ENCODE measurements around the gene TMEM40.
"Not testable (repeated sequence)": the region's sequence is repeated elsewhere in the genome, so short reads cannot be mapped to it uniquely, and the experiment has no call there.

TMEM40 gene

DNA sequence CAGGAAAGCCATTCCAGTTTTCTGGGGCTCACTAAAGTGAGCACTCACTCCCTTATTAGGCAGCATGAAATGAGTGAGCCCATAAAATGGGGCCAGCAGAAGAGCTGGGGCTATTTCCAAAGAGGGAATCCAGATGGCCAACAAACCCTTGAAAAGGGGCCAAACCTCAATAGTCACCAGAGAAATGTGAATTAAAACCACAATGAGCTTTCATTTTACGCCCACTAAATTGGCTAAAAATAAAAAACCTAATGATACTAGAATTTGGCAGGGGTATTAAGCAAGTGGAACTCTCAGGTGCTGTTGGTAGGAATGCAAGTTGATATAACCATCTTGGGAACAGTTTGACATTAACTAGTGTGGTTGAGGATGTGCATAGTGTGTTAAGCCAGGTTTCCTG lies 53.1 kb downstream of the TMEM40 start:
- H3K4me1 ChIP-seq (ENCODE audit: control insufficient read depth, insufficient read depth, low read length) = no peaks in the 10 kb centered on the region
- no peaks in the 10 kb centered on the region for H3K36me3 ChIP-seq (ENCODE audit: control insufficient read depth, insufficient read depth, low read length)
- no peak overlapping the region for H3K4me3 ChIP-seq (ENCODE audit: low read depth, low read length)
- no peaks in the 10 kb centered on the region for H3K27me3 ChIP-seq (ENCODE audit: control insufficient read depth, insufficient read depth, low read length)
- no peaks in the 10 kb centered on the region for H3K9me3 ChIP-seq (ENCODE audit: control insufficient read depth, insufficient read depth, low read length)
- H3K9ac ChIP-seq (ENCODE audit: low read depth, low read length) = no peak overlapping the region

DNA sequence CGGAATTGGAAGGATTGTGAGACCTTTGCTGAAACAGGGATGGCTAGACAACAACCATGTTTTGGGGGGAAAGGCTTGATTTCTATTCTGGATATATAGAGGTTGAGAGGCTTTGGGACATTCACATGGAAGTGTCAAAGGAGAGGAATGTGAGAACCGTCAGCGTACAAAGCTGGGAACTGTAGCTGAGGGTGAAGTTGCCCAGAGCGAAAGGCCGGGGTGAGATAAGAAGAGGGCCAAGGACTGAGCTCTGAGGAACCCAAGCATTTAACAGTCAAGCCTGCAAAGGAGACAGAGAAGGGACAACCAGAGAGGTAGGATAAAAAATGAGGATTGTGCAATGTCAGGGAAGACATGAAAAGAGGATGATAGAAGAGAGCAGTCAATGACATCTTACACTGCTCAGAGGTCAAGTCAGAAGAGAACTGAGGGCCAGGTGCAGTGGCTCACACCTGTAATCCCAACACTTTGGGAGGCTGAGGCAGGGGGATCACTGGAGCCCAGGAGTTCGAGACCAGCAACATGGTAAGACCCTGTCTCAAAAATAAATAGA lies 53.6 kb downstream of the TMEM40 start:
- Histone ChIP-seq H3K4me3 (ENCODE audit: low read depth, low read length) (no peak overlapping the region), H3K36me3 (ENCODE audit: control insufficient read depth, insufficient read depth, low read length) (no peaks in the 10 kb centered on the region), H3K27me3 (ENCODE audit: control insufficient read depth, insufficient read depth, low read length) (no peaks in the 10 kb centered on the region), H3K9ac (ENCODE audit: low read depth, low read length) (no peak overlapping the region), H3K4me1 (ENCODE audit: control insufficient read depth, insufficient read depth, low read length) (no peaks in the 10 kb centered on the region), H3K9me3 (ENCODE audit: control insufficient read depth, insufficient read depth, low read length) (no peaks in the 10 kb centered on the region)

DNA sequence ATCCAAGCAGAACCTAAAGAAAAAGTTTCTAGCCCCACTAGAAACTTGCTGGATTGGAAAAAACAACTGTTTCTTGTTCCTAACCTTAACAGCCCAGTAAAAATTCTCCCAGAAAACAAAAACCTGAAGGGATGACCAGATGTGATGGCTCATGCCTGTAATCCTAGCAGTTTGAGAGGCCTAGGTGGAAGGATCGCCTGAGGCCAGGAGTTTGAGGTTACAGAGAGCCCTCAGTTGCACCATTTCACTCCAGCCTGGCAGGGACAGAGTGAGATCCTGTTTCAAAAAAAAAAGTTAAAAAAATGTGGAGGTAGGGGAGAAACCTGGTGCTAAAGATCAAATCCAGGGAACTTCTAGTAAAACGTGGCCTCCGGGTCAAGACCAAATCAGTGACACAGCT lies 56.6 kb downstream of the TMEM40 start:
- no peaks in the 10 kb centered on the region for H3K4me1 ChIP-seq (ENCODE audit: control insufficient read depth, insufficient read depth, low read length)
- no peaks in the 10 kb centered on the region for H3K36me3 ChIP-seq (ENCODE audit: control insufficient read depth, insufficient read depth, low read length)
- H3K9ac ChIP-seq (ENCODE audit: low read depth, low read length) = no peak overlapping the region
- H3K9me3 ChIP-seq (ENCODE audit: control insufficient read depth, insufficient read depth, low read length) = no peaks in the 10 kb centered on the region
- H3K4me3 ChIP-seq (ENCODE audit: low read depth, low read length) = no peak overlapping the region
- H3K27me3 ChIP-seq (ENCODE audit: control insufficient read depth, insufficient read depth, low read length) = no peaks in the 10 kb centered on the region

DNA sequence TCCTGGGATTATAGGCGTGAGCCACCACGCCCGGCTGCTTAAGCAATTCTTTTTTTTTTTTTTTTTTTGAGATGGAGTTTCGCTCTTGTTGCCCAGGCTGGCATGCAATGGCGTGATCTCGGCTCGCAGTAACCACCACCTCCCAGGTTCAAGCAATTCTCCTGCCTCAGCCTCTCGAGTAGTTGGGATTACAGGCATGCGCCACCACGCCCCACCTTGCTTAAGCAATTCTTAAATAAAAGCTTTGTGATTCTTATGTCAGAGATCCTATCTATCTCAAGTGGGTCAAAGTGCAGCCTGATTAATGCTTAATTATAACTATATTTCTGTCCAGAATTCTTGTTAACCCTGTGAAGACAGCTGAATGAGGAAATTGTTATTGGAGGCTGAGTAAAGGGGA lies 57.5 kb downstream of the TMEM40 start:
- not testable (repeated sequence) for H3K4me3 ChIP-seq (ENCODE audit: low read depth, low read length); H3K9me3 ChIP-seq (ENCODE audit: control insufficient read depth, insufficient read depth, low read length); H3K36me3 ChIP-seq (ENCODE audit: control insufficient read depth, insufficient read depth, low read length); H3K4me1 ChIP-seq (ENCODE audit: control insufficient read depth, insufficient read depth, low read length); H3K27me3 ChIP-seq (ENCODE audit: control insufficient read depth, insufficient read depth, low read length); H3K9ac ChIP-seq (ENCODE audit: low read depth, low read length)

DNA sequence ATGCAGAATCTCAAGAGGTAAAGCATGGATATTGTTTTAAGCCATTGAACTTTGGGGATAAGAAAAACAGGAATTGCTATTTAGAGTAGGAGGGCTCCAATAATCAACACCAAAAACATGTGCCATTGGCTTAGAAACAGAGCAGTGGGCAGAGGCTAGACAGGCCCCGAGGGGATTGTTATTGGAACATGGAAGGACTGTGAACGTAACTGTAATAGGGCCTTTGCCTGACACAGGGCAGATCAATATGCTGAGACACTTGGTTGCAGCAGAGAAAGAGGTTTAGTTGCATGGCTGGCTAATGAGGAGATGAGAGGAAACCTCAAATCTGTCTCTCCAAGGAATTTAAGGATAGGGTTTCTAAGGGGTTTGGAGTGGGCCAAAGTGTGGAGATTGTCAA lies 58.3 kb downstream of the TMEM40 start:
- Histone ChIP-seq H3K9ac (ENCODE audit: low read depth, low read length) (no peak overlapping the region), H3K4me1 (ENCODE audit: control insufficient read depth, insufficient read depth, low read length) (no peaks in the 10 kb centered on the region), H3K27me3 (ENCODE audit: control insufficient read depth, insufficient read depth, low read length) (no peaks in the 10 kb centered on the region), H3K36me3 (ENCODE audit: control insufficient read depth, insufficient read depth, low read length) (no peaks in the 10 kb centered on the region), H3K4me3 (ENCODE audit: low read depth, low read length) (no peak overlapping the region), H3K9me3 (ENCODE audit: control insufficient read depth, insufficient read depth, low read length) (no peaks in the 10 kb centered on the region)

DNA sequence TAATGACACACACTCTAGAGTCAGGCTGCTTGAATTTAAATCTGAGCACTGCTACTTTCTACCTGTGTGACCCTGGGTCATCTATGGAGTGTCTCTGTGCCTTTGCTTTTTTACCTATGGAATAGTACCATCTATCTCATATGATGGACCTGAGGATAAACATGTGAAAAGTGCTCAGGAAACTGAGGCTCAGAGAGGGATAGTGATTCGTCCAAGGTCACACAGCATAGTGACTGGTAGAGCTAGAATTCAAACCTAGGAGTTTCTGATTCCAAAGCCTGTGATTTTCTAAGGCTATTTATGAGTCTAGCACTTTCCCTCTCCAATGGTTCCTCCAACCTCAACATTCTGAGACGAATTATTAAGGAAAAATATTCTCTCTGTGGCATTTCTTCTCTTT lies 63.1 kb downstream of the TMEM40 start:
- no peaks in the 10 kb centered on the region for H3K9me3 ChIP-seq (ENCODE audit: control insufficient read depth, insufficient read depth, low read length)
- no peaks in the 10 kb centered on the region for H3K4me1 ChIP-seq (ENCODE audit: control insufficient read depth, insufficient read depth, low read length)
- no peaks in the 10 kb centered on the region for H3K36me3 ChIP-seq (ENCODE audit: control insufficient read depth, insufficient read depth, low read length)
- H3K9ac ChIP-seq (ENCODE audit: low read depth, low read length) = no peak overlapping the region
- H3K27me3 ChIP-seq (ENCODE audit: control insufficient read depth, insufficient read depth, low read length) = no peaks in the 10 kb centered on the region
- no peak overlapping the region for H3K4me3 ChIP-seq (ENCODE audit: low read depth, low read length)

DNA sequence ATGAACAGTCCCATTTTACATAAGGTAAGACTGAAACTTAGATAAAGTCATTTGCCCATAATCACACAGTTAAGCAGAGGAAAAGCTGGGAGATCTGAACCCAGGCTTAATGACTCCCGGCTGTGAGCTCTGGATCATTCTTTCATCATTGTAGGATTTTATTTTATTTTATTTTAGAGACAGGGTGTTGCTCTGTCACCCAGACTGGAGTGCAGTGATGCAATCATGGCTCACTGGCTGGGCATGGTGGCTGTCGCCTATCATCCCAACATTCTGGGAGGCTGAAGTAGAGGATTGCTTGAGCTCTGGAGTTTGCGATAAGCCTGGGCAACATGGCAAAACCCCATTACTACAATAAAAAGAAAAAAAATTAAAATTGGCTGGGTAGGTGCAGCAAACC lies 63.9 kb downstream of the TMEM40 start:
- Histone ChIP-seq H3K9ac (ENCODE audit: low read depth, low read length) (no peak overlapping the region), H3K4me1 (ENCODE audit: control insufficient read depth, insufficient read depth, low read length) (no peaks in the 10 kb centered on the region), H3K4me3 (ENCODE audit: low read depth, low read length) (no peak overlapping the region), H3K36me3 (ENCODE audit: control insufficient read depth, insufficient read depth, low read length) (no peaks in the 10 kb centered on the region), H3K27me3 (ENCODE audit: control insufficient read depth, insufficient read depth, low read length) (no peaks in the 10 kb centered on the region), H3K9me3 (ENCODE audit: control insufficient read depth, insufficient read depth, low read length) (no peaks in the 10 kb centered on the region)

DNA sequence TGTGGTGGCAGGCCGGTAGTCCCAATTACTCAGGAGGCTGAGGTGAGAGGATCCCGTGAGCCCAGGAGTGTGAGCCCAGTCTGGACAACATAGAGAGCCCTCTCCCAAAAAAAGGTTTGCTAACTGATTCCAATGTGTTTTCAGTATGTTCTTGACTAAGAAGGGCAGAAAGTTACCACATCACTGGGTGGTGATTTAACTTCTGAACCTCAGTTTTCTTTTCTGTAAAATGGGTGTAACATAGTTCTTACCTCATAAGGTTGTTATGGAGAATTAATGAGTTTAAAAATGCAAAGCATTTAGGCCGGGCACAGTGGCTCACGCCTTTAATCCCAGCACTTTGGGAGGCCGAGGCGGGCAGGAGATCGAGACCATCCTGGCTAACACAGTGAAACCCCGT lies 66.6 kb downstream of the TMEM40 start:
- Histone ChIP-seq H3K36me3 (ENCODE audit: control insufficient read depth, insufficient read depth, low read length) (no peaks in the 10 kb centered on the region), H3K4me3 (ENCODE audit: low read depth, low read length) (no peak overlapping the region), H3K9ac (ENCODE audit: low read depth, low read length) (no peak overlapping the region), H3K4me1 (ENCODE audit: control insufficient read depth, insufficient read depth, low read length) (no peaks in the 10 kb centered on the region), H3K27me3 (ENCODE audit: control insufficient read depth, insufficient read depth, low read length) (no peaks in the 10 kb centered on the region), H3K9me3 (ENCODE audit: control insufficient read depth, insufficient read depth, low read length) (no peaks in the 10 kb centered on the region)

DNA sequence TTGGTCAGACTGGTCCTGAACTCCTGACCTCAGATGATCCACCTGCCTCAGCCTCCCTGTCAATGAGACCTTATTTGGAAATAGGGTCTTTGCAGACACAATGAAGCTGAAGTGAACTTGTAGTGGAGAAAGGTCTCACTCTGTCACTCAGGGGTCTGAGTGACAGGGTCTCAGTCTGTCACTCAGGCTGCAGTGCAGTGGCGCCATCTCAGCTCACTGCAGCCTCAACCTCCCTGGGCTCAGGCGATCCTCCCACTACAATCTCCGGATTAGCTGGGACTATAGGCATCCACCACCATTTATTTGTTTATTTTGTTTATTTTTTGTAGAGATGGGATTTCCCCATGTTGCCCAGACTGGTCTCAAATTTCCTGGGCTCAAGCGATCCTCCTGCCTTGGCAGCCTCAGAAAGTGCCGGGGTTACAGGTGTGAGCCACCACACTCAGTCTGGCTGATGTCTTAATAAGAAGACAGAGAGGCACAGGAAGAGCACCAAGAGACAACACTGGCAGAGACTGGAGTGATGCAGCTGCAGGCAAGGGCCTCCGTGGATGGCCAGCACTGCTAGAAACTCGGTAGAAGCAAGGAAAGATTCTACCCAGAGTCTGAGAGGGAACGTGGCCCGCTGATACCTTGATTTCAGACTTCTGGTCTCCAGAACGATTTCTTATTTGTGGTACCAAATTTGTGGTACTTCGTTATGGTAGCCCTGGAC lies 68.9 kb downstream of the TMEM40 start:
- no peaks in the 10 kb centered on the region for H3K36me3 ChIP-seq (ENCODE audit: control insufficient read depth, insufficient read depth, low read length)
- no peak overlapping the region for H3K9ac ChIP-seq (ENCODE audit: low read depth, low read length)
- H3K4me3 ChIP-seq (ENCODE audit: low read depth, low read length) = no peak overlapping the region
- no peaks in the 10 kb centered on the region for H3K4me1 ChIP-seq (ENCODE audit: control insufficient read depth, insufficient read depth, low read length)
- no peaks in the 10 kb centered on the region for H3K27me3 ChIP-seq (ENCODE audit: control insufficient read depth, insufficient read depth, low read length)
- H3K9me3 ChIP-seq (ENCODE audit: control insufficient read depth, insufficient read depth, low read length) = no peaks in the 10 kb centered on the region

DNA sequence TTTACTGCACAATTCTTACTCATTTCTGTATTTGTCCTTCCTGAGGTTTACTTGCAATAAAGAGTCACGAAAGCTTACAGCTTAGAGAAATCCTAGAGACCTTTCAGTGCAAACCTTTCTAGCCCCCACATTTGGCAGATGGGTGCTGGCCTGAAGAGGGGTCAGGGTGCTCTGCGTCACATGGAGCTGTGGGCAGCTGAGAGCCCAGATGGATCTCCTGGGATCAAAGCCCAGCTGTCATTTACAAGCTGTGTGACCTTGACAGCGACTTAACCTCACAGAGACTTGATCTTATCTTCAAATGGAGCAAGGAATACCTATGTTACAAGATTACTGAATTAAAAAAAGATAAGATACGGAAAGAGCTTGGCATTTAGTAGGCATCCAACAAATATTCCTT lies 71.1 kb downstream of the TMEM40 start:
- H3K4me1 ChIP-seq (ENCODE audit: control insufficient read depth, insufficient read depth, low read length) = no peaks in the 10 kb centered on the region
- no peaks in the 10 kb centered on the region for H3K36me3 ChIP-seq (ENCODE audit: control insufficient read depth, insufficient read depth, low read length)
- no peak overlapping the region for H3K4me3 ChIP-seq (ENCODE audit: low read depth, low read length)
- H3K9ac ChIP-seq (ENCODE audit: low read depth, low read length) = no peak overlapping the region
- no peaks in the 10 kb centered on the region for H3K9me3 ChIP-seq (ENCODE audit: control insufficient read depth, insufficient read depth, low read length)
- H3K27me3 ChIP-seq (ENCODE audit: control insufficient read depth, insufficient read depth, low read length) = no peaks in the 10 kb centered on the region

DNA sequence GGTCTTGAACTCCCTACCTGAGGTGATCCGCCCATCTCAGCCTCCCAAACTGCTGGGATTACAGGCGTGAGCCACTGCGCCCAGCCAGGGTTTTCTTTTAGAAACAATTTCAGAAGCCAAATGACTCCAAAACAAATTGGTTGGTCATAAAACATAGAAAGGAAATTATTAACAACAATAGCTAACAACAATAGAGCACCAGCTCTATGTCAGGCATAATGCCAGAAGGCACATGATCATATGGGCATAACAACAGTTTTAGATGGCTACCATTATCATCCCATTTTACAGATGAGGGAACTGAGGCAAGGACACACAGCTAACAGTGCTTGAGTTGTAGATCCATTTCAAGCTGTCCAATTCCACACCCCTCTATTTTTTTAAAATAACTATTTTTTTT lies 73.0 kb downstream of the TMEM40 start:
- Histone ChIP-seq H3K4me1 (ENCODE audit: control insufficient read depth, insufficient read depth, low read length) (no peaks in the 10 kb centered on the region), H3K9me3 (ENCODE audit: control insufficient read depth, insufficient read depth, low read length) (no peaks in the 10 kb centered on the region), H3K36me3 (ENCODE audit: control insufficient read depth, insufficient read depth, low read length) (no peaks in the 10 kb centered on the region), H3K9ac (ENCODE audit: low read depth, low read length) (no peak overlapping the region), H3K27me3 (ENCODE audit: control insufficient read depth, insufficient read depth, low read length) (no peaks in the 10 kb centered on the region), H3K4me3 (ENCODE audit: low read depth, low read length) (no peak overlapping the region)
